ENCODE measurements around the gene SIX2.

SIX2 gene

DNA sequence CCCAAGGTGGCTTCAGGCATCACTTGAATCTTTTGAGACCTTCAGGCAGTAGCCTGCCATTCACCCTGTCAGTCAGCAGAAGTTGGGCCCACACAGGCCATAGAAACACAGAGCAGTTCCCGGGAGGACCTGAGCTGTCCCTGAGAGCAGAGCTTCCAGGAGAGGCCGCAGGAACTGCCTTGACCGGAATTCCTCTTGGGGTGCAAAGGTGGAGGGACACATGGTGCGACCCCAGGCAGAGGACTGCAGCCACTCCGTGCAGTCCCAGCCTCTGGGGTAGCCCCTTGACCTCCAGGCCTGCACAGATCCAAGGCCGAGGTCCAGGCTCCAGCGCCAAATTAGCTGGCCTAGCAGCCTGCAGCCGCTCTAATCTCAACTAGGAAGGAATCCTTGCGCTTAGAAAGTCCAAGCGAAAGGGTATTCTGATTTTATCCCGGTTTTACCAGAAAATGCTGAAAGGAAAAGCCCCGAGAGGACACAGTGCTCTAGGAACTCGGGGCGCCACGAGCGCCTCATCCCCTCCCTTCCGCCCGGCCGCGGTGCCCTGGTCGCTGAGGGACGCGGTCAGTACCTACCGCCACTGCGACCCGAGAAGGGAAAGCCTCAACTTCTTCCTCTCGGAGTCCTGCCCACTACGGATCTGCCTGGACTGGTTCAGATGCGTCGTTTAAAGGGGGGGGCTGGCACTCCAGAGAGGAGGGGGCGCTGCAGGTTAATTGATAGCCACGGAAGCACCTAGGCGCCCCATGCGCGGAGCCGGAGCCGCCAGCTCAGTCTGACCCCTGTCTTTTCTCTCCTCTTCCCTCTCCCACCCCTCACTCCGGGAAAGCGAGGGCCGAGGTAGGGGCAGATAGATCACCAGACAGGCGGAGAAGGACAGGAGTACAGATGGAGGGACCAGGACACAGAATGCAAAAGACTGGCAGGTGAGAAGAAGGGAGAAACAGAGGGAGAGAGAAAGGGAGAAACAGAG is 5.4 kb downstream of the SIX2 start:
- no peak for DNase-seq (ENCODE audit: extremely low read depth in 1 of 2, low read depth in 1 of 2)

DNA sequence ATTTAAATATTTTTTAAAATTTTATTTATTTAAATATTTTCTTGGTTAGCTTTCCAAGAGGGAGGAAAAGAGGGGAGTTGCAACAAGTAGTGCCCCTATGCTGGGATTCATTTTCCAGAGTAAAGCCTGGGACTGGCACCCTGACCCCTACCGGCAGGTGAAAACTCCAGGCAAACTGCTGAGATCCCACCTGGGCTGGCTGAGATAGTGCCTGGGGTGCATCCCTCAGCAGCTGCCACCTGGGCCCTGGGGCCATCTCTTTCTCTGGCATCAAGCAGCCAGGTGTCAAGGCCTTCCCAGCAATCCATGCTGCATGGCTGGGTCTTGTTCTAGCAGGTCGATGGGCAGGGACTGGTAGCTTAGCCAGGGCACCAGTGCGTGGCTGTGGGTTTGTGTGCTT is 6.6 kb downstream of the SIX2 start:
- no peak for DNase-seq (ENCODE audit: extremely low read depth in 1 of 2, low read depth in 1 of 2)

DNA sequence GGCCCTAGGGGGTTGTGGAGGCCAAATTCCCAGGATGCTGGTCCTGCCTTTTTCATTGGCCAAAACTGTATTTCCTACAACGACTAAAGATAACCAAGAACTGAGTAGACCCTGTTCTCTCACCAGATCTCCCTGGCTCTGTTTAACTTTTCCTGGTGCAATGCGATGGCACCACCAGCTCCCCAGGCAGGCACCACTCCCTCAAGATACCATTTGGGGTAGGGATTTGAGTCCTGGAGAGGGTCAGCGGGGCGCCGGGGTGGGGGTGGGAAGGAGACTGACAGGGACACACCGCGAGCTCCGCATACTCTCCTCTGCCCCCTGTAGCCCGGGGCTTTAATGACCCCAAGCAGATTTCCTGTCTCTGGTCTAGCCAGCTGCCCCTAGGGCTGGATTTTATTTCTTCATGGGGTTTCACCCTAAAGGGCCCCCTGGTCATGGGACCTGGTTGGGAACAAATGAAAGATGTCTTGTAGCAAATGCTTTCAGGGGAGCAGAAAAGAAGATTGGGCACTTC is 7.3 kb downstream of the SIX2 start:
- DNase-seq (ENCODE audit: extremely low read depth in 1 of 2, low read depth in 1 of 2): no peak

DNA sequence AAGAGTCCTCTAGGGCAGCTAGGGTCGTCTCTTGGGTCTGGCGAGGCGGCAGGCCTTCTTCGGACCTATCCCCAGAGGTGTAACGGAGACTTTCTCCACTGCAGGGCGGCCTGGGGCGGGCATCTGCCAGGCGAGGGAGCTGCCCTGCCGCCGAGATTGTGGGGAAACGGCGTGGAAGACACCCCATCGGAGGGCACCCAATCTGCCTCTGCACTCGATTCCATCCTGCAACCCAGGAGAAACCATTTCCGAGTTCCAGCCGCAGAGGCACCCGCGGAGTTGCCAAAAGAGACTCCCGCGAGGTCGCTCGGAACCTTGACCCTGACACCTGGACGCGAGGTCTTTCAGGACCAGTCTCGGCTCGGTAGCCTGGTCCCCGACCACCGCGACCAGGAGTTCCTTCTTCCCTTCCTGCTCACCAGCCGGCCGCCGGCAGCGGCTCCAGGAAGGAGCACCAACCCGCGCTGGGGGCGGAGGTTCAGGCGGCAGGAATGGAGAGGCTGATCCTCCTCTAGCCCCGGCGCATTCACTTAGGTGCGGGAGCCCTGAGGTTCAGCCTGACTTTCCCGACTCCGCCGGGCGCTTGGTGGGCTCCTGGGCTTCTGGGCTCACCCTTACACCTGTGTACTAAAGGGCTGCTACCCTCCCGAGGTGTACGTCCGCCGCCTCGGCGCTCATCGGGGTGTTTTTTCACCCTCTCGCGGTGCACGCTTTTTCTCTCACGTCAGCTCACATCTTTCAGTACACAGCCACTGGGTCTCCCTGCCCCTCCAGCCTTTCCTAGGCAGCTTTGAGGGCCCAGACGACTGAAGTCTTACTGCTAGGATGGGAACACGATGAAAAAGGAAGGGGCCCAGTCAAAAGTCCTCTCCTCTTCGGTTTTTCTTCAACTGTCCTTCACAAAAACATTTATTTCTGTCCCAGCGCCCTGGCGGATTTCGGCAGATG is 8.1 kb downstream of the SIX2 start:
- DNase-seq (ENCODE audit: extremely low read depth in 1 of 2, low read depth in 1 of 2): no peak

DNA sequence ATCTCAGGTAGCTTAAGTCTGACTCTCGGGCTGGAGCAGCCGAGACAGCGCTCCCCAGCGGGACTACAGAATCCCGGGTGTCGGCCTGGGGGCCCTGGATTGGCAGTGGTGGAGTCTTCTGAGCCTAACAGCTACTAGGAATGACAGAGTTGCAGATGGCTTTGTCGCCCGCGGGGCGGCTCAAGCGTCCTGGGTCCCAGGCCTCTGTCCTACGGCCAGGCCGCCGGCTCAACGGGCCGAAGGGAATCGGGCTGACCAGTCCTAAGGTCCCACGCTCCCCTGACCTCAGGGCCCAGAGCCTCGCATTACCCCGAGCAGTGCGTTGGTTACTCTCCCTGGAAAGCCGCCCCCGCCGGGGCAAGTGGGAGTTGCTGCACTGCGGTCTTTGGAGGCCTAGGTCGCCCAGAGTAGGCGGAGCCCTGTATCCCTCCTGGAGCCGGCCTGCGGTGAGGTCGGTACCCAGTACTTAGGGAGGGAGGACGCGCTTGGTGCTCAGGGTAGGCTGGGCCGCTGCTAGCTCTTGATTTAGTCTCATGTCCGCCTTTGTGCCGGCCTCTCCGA is 8.8 kb downstream of the SIX2 start:
- DNase-seq (ENCODE audit: extremely low read depth in 1 of 2, low read depth in 1 of 2): no peak

DNA sequence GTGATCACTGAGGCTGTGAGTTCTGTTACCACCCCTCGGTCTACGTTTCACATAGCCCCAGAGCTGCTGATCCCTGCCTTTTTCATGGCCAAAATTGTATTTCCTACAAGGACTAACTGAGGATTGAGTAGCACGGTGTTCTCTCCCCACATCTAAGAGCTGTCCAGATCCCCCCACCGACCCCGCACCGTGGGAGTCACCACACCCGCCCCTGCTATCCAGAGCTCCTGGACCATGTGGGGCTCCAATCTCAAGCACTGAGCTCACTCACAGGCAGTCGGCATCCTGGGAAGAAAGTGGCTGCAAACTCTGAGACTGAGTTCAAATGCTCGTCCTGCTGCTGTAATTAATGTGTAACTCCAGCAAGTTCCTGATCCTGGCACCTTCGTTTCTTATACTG is 9.7 kb downstream of the SIX2 start:
- DNase-seq (ENCODE audit: extremely low read depth in 1 of 2, low read depth in 1 of 2): no peak

DNA sequence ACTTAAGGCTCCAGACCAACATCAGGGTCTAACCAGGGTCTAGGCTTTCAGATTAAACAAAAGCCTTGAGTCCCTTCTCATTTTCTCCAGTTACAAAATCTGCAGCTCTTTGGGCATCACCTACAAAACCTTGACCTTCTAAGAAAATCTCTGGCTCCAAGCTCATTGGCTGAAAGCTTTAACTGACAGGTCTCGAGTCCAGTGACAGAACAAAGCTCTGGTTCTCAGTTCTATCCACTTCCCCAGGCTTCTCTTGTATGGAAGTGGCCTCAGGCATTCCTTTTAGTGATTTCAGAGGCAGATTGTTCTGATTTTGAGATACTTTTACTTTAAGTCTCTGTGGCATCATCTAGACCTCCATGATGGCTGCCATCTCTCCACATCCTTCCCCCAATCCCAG is 11.3 kb downstream of the SIX2 start:
- DNase-seq (ENCODE audit: extremely low read depth in 1 of 2, low read depth in 1 of 2): no peak

DNA sequence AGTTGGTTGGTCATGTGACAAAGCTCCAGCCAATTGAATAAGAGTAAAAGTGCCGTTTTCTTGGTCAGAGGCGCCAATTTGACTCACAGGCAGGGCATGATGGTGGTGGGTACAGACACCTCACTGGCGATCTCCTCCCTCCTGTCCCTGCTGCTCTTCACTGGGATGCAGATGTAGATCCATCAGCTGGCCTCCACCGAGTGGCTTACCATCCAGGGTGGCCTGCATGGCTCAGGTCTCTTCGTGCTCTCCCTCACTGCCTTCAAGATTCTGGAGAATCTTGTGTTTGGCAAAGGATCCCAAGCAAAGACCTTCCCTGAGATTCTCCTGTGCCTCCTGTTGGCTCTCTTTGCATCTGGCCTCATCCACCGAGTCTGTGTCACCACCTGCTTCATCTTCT is 12.9 kb downstream of the SIX2 start:
- DNase-seq (ENCODE audit: extremely low read depth in 1 of 2, low read depth in 1 of 2): no peak

DNA sequence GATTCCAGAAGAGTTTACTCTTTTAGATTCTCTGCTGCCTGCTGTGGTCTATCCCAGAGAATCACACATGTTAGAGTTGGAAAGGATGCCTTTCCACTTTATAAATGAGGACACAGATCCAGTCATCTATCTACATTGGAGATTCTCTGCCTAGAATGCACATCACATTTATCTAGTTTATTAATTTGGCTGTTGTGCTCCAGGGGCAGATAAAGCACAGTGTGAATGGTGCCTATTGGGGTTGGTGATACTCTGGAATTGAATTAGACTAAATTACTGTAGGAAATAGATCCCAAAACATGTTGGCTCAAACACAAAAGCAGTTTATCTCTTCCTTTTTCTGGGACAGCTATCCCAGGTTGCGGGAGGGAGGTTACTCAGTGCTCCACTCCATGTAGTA is 14.9 kb downstream of the SIX2 start:
- DNase-seq (ENCODE audit: extremely low read depth in 1 of 2, low read depth in 1 of 2): no peak

DNA sequence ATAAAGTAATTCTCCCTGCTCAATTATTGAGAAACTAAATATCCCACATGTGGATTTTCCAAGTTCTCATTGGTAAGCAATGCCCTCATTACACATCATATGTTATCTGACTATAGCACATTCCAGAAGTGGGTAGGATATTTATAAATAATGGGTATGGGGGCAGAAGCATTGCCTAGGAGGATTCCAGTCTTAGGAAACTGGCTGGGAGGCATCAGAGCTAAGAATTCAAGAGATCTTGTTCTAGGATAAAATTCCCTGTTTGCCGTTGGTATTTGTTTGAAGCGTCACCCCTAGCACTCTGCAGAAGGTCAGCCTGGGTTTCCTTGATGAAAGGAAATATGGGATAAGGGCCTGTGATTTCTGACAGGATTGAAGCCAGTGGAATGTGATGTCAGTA is 20.1 kb downstream of the SIX2 start:
- no peak for DNase-seq (ENCODE audit: extremely low read depth in 1 of 2, low read depth in 1 of 2)

DNA sequence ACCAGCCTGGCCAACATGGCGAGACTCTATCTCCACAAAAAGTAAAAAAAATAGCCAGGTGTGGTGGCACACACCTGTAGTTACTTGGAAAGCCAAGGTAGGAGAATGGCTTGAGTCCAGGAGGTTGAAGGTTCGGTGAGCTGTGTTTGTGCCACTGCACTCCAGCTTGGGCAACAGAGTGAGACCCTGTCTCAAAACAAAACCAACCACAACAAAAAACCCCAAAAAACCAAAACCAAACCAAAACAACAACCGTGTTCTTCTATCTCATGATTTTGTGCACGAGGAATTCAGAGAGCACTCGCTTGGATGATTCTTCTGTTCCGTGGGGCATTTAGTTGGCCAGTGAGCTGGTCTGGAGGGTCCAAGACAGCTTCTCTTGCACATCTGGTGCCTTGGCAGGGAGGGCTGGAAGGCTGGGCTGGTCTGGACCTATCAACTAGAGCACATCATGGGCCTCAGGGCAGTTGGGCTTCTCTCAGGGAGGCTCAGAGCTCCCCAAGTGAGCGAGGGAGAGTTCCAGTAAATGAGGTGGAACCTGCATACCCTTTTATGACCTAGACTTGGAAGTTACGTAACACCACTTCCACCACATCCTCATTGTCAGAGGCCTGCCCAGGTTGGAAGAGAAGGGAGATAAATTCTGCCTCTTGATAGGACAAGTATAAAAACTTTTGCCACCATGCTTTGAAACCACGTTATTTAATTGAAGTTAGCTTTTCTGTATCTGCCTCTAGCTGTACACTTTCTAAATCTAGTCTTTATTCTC is 25.2 kb downstream of the SIX2 start:
- no peak for DNase-seq (ENCODE audit: extremely low read depth in 1 of 2, low read depth in 1 of 2)

DNA sequence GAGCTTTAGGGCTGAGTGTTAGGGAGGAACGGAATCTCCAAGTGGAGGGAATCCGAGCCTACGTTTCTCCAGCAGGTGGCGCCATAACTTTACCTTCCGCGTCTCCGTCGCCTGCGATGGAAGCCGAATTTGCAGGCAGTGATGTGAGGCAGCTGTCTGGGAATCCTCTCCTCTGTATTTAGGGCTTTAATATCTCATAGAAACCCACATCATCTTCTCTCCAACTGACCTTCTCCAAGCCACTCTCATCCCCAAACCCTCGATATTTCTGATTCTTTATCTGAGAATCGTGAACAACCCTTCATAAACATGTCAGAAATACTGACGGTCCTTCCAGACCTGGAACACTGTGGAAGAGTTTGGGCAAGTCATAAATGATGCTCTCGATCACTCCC is 27.5 kb downstream of the SIX2 start:
- DNase-seq (ENCODE audit: extremely low read depth in 1 of 2, low read depth in 1 of 2): peak in 1 of 2 donors; percentile 49

DNA sequence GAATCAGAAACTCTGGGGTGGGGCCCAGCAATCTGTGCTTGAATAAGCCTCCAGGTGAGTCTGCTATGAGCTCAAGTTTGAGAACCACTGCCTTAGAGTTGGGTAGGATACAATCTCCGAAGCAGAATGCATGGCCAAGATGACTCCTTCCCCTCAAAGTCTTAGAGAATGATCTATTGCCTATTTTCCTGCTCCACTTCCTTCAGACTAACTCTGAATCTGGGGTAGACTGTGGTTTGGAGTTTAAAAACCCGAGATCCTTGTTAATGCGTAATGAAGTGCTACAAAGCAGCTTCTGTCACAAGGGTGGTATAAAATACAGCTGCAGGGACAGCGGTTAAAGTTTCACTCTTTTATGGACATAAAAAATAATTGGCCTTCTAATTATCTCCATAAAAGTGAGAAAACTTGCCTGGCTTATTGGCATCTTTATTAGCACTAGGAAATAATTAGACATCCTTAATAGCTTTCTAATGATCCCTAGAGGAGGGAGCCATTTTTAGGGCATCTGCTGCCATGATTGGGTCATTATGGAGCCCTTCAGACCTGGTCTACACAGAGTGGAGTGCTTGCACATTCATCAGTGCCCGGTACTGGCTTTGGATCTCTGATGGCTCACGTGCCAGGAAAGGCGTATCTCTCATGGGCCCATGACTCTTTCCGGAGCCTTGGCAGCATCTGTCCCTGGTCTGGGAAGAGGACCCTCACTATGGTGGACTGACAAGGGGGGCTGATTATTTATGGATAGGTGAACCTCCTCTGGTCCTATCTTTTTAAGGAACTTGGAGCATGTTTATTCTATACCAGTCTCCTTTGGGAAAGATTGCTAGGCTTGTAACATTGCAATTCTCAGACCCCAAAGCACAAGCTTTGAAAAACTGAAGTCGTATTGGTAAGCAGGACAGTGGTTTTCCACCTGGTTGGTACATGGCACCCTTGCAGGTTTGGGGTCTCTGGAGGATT is 28.2 kb downstream of the SIX2 start:
- no peak for DNase-seq (ENCODE audit: extremely low read depth in 1 of 2, low read depth in 1 of 2)

DNA sequence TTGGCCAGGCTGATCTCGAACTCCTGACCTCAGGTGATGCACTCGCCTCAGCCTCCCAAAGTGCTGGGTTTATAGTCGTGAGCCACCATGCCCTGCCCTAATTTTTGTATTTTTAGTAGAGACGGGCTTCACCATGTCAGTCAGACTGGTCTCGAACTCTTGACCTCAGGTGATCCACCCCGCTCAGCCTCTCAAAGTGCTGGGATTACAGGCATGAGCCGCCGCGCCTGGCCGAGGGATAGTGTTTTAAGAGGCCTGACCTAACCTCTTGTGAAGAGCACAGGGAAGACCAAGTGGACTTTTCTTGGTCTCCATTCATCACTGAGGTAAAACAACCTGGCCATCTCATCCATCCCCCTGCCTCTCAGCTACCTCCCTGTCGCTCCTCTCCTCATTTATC is 29.7 kb downstream of the SIX2 start:
- no peak for DNase-seq (ENCODE audit: extremely low read depth in 1 of 2, low read depth in 1 of 2)

DNA sequence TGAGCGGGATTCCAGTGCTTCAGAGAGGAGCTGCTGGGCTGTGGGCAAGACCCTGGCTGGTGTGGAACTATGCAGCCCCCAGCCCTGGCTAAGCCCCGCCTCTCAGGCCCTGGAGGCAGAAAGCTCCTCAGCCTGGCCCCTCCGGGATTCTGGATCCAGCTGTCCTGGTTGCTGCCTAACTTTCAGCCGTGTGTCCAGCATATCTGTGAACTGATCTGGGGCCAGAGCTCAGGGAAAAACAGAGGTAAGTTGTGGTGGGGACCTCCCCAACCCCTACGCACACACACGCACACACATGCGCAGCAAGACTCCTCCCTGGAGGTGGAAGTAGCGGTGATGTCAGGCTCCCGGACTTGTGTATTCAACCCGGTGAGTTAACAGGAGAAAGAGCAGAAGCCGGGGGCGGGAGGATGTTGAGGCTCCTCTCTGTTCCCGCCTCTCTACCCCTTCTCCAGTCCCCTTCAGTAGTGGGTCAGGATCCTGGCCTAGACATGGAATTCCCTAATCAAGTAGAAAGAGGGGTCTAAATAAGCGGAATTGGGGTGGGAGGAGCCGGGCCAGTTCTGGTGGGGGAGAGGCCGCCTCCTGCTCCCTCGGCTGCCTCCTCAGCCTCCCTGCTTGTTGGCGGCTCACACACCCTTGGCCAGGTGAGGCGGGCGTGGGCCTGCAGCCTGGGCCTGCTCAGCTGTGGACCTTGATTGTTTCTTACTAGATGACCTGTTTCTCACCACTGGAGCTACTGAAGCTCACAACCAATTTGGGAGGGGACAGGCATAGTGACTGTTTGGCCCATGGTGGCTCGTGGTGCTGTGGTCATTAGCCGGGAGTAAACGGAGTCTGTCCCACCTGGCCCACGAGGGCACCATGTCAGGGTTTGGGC is 33.4 kb downstream of the SIX2 start:
- no peak for DNase-seq (ENCODE audit: extremely low read depth in 1 of 2, low read depth in 1 of 2)

DNA sequence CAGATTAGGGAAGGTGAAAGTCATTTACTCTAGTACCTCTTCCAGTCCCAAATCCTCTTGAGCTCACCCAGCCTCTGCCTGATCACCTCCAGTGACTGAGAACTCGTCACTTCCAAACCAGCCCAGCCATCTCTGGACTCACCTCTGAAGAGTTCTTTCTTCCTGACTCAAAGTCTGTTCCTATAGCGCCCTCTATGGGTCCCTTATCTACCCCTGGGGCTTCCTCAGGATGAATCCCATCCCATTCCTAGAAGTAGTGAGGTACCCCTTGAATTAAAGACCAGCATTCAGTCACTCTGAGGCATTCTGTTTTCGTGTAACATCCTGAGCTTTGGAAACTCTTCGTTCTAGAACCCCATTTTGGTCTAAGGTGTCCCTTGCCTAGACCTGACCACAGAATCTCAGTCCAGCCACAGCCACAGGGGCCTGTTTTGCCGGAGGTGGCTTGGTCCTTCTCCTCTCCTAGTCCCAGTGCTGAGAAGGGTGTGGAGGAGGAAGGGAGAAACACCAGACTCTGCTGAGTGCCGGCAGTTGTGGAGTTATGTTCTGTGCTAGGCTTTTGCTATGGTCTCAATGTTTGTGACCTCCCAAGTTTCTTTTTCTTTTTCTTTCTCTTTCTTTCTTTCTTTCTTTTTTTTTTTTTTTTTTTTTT is 35.1 kb downstream of the SIX2 start:
- no peak for DNase-seq (ENCODE audit: extremely low read depth in 1 of 2, low read depth in 1 of 2)

DNA sequence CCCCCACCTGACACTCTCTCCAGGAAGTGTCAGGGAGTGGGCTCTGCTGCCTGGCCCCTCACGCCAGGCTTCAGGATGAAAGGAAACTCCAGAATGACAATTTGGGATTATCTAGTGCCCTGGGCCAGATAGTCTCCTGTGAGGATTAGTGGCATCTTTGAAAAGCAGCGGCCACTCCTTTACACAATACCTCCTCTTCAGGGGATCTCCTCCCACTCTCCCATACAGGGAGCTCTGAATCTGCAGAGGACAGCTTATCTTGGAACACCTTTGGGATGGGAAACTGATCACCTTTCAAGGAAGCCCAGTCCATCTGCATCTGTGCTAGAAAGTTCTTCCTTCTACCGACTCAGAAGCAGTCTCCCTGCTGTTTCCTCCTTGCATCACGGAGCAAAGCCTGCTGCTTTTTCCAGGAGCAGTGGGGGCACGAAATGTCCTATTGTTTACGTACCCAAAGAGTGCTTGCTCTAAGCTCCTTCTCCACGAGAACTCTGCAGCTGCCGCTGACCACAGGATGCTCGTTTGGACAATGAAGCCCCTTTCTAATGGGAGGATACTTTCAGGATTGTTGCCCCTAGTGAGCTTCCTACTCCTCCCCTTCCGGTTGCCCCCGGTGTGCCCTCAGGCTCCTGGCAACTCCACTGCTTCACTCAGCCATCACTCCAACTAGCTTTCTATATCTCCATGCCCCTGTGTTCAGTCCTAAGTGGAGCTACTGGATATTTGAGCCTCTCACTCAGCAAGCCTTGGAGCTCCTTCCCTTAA is 36.3 kb downstream of the SIX2 start:
- DNase-seq (ENCODE audit: extremely low read depth in 1 of 2, low read depth in 1 of 2): no peak
